Measurements from ENCODE around the gene MAPKAPK2.

Gene MAPKAPK2

DNA sequence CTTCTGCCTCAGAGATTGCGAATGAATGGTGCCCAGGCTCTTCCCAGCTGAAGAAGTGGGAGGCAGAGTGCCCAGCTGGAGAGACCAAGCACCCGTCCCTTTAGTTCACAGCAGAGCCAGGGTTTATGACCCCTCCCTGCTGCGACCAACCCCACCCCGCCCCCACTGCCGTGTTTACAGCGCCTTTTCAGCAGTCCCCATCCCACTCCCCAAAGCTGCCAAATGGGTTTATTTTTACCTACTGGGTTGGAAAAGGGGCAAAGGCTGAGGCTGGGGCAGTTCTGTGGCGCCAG is 25.8 kb upstream of the MAPKAPK2 start:
- DNase-seq (ENCODE audit: extremely low read depth in 1 of 2, low read depth in 1 of 2): no peak

DNA sequence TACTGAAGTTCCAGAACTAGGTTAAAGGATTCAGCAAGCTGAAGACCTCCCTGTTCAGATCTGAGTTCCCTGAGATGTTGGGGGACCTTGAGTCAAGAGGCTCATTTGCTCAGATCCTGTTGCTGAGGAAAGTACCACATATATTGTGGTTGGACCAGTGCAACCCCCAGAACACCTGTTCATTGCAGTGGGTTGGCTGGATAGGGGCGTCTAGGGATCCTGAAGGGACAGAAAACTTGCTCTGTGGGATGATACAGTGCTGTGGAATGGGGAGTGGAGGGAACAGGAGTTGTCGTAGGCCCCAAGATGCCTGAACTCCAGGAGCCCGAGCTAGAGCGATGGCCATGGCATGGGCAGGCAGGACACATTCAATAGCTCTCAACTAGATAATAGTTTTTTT is 24.6 kb upstream of the MAPKAPK2 start:
- no peak for DNase-seq (ENCODE audit: extremely low read depth in 1 of 2, low read depth in 1 of 2)

DNA sequence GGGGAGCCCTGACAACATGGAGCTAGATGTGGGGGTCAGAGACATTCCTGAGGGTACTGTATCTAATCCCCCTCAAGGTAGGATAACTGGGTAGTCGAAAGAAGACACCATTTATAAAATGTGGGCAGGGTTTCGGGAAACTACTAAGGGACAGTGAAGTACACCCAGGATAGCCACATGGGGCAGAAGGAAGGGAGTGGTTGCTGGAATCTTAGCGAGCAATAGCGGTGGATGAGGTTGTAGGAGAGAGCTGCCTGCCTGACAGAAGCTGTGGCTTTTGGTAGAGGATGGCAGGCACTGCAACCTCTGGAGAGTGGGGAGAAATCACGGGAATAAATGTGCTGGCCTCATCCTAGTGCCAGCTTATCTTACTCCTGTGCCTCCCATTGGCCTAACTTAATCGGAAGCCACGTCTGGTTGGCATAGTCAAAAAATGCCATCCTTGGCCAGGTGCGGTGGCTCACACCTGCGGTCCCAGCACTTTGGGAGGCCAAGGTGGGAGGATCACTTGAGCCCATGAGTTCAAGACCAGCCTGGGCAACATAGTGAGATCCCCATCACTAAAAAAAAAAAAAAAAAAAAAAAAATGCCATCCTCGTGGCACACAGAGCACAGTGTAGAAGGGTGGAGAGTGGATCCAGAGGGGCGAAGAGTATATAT is 23.4 kb upstream of the MAPKAPK2 start:
- no peak for DNase-seq (ENCODE audit: extremely low read depth in 1 of 2, low read depth in 1 of 2)

DNA sequence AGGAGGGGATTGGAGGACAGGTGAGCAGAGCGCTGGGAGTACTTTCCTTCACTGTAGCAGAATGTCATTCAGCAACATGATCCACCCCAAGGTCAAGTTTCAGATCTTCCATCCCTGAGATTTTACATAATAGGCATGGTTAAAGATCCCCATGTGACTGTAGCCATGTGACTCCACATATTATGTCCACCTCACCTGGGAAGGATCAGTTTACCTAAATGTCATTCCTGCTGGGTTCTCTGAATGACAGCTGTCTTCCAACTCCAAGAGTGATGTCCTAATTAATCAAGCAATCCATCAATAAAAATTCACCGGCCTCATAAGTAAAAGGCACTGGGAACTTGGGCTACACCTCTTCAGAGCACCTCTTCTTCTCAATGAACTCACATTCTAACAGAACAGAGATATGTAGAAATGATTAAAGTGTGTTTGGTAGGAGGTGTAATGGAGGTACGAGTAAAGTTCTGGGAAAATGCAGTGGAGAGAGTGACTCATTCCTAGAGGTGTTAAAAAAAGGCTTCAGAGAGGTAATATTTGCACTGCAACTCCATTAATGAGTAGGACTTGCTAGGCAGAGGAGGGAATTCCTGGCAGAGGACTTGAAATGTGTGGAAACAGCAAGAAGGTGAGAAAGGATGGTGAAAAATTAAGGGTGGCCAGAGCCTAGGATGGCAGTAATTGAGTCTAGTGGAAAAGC is 22.2 kb upstream of the MAPKAPK2 start:
- DNase-seq (ENCODE audit: extremely low read depth in 1 of 2, low read depth in 1 of 2): no peak

DNA sequence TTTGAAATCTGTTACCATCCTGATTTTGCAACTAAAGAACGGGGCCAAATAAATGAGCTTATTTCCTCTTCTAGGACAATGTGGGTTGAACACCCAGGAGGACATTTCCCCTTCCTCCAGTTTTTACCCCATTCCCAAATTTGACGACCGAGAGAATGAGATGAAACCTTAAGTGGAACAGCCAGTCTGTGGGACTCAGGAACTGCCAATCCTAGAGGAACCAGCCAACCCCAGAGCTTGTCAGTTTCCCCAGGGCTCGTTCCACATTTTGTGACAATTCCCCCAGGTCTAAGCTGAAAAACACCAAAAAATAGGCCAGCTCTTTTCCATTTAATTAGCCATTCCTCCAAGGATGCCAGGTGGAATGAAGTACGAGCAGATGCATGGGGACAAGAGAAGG is 21.3 kb upstream of the MAPKAPK2 start:
- no peak for DNase-seq (ENCODE audit: extremely low read depth in 1 of 2, low read depth in 1 of 2)

DNA sequence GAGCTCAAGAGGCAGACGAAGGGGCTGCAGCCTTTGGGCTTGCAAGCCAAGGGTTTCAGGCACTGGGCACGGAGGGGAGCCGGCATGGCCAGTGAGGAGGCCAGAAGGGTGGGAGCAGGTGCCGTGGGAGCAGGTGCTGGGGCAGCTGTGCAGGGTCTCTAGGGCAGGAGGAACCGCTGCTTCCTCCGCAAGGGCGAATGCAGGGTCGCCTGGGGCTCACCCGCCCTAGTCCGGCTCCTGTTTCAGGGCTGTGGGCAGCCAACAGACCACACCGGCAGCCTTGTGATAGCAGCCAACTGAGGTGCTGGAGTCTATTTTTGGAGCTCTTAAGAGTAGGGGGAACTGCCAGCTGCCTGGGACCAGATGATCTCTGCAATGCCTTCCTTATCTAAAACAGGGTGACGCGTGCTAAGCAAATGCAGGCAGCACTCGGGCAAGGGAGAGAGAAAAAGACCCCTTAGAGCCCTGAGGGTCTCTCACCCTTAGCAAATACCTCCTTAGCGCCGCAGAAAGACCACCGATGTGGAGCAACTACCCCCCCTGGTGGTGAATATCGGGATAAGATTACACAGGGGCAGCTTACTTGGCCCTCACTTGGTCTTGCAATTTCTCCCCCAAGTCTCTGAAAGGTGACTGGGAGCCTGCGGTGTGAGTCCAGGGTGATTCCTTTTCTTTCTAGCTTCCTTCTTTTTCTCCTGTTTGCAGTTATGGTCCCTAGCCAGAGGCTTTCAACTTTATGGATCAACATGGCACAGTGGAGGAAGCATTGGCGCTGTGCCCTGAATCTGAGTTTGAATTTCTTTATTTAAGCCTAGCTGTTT is 20.7 kb upstream of the MAPKAPK2 start:
- peak; percentile 44 to 51 for DNase-seq (ENCODE audit: extremely low read depth in 1 of 2, low read depth in 1 of 2)

DNA sequence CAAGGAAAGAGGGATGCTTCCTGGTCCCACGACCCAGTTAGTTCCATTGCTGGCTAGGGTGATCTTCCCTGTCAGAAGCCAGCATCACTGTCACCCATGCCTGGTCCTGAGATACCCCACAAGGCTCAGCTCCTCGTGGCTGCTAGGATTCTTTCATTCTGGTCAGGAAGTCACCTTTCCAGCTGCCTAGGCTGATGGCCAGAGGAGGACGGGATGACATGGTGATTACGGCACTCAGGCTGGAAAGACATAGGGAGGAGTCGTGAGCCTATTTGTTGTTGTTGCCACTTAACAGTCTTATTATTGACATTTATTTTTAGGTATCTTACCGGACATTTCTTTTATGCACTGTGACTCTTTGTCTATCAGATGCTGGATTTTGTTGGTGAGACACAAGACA is 20.0 kb upstream of the MAPKAPK2 start:
- DNase-seq (ENCODE audit: extremely low read depth in 1 of 2, low read depth in 1 of 2): no peak

DNA sequence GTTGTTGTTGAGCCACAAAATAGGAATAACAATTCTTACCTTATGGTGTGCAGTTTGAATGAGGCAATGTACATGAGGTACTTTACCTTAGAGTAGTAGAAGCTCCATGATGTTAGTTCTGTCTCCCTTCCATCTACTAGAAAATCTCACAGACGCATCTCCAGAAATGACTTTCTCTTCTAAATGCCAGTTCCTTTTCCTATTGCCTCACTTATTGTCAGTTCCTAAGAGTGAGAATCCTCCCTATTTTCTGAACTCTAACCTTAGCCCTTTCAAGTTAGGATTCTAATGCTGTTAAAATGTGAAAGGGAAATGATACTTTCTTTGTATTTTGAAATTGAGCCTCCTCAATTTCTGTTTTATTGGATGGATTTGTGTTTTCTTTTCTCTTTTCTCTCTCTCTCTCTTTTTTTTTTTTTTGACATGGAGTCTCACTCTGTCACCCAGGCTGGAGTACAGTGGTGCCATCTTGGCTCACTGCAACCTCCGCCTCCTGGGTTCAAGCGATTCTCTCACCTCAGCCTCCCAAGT is 18.6 kb upstream of the MAPKAPK2 start:
- DNase-seq (ENCODE audit: extremely low read depth in 1 of 2, low read depth in 1 of 2): no peak

DNA sequence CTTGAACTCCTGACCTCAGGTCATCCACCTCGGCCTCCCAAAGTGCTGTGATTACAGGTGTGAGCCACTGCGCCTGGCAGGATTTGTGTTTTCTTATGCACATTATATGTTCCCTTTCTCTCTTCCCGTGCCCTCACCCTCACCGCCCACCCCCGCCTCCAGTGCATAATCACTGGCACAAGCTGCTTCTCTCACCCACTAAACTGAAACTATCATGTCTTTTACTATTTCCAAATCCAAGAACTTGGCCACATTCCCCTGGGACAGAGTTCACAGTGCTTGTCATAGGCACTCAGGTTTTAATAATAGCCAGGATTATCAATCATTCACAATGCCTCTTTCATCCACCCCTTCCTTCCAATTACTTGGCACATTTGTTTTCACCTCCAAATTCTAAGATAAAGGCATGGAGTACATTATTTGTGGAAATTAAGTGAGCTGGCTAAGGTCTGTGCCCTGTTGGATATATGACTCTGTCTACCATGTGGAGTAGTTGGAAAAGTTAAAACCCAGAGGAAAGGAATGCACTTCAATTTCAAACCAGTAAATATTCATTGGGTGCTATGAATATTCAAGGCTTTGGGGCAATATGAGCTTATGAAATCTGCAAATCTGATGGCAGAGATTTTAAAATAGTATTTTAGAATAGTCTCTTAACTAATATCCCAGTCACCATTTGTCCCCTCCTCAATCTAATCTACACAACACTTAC is 17.6 kb upstream of the MAPKAPK2 start:
- DNase-seq (ENCODE audit: extremely low read depth in 1 of 2, low read depth in 1 of 2): no peak

DNA sequence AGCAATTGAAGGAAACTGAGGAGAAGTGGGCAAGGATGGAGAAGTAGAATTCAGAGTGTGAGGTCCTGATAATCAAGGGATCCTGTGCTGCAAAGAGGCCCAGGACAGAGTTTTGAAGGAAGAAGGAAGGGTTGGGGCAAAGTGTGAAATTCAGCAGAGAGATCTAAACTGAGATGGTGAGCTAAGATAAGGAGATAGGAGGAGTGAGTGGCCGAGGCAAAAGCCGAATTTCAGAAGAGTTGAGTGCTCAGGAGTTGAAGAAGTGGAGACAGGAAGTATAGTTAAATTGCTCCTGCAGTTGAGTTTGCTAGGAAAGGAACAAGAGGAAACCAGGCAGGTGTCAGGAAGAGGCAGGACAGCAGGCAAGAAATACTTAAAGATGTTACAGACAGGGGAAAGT is 16.4 kb upstream of the MAPKAPK2 start:
- DNase-seq (ENCODE audit: extremely low read depth in 1 of 2, low read depth in 1 of 2): no peak

DNA sequence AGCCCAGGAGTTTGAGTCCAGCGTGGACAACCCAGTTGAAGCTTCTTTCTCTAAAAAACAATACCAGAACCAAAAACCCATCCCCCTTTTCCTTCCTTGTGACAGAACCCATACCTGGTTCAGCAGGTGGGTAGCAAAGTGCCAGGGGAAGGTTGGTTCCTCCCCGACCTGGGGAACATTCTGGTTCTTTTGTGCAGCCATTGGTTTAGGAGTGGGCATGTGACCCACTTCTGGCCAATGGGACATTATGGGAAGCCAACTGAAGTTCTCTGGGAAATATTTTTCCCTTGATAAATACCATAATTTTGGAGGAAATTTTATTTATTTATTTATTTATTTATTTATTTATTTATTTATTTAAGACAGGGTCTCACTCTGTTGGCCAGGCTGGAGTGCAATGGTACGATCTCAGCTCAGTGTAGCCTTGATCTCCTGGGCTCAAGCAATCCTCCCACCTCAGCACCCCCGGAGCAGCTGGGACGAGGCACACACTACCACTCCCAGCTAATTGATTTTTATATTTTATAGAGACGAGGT is 15.8 kb upstream of the MAPKAPK2 start:
- no peak for DNase-seq (ENCODE audit: extremely low read depth in 1 of 2, low read depth in 1 of 2)

DNA sequence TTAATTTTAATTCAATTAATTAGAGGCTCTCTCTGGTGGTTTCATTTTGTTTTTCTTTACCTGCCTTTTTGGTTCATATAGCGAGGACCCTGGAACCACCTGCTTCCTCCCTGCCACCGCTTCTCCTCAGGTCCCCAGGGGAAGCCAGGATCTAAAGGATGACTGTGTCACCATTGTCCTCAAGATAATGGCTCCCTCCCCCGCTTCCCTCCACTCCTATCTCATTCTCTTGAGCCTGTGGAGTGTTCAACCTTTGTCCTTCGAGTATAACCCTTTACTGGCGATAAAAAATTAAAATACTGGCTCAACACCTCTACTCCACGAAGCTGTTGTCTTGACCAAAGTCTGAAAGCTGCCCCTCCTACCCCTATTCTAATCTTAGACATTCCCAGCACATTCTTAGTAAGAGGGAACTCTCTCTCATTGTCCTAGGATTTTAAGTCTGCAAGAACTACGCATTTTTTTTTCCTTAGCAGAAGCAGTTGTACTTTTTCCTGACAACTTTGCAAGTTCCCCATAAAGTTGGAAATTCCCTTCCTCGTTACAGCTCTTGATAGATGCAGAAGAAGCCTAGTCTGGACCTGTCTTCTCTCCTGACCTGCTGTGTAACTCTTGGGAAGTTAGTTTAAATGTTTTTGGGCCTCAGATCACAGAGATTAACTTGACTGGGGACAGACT is 12.6 kb upstream of the MAPKAPK2 start:
- no peak for DNase-seq (ENCODE audit: extremely low read depth in 1 of 2, low read depth in 1 of 2)

DNA sequence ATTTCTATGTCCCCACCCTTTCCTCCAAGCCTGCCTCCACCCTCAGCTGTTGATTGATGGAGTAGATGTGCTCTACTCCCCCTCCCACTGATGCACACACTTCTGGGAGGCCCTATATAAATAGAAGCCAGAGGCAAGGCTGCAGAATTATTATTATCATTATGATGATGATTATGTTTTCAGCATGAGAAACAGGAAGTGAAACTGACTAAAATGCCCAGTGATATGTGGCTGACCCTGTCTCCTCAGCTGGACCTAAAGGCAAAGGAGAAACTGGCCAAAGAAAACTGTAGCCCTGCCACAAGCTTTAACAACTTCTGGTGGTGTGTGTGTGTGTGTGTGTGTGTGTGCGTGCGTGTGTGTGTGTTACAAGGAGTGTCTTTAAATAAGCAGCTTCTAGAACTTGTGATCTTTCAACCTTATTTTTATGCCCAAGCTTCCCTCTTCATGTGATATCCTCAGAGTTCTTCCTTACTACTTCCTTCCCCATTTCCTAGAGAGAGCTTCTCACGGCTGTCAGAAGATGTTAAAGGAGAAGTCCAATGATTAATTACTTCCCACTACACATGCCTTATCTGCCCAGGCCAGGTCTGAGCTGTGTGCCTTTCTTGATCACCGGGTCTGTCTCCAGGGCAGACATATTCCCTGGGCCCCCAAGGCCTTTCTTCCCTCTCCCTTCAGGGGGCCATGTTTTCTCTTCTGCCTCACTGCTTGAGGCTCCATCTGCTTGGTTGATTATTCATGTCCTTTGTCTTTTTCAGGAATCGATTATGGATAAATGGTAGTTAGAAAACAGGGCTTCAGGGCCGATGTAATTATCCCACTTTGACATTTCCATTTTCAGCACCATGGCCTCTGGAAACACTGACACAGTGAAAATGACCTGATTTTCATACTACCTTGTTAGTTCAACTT is 11.6 kb upstream of the MAPKAPK2 start:
- no peak for DNase-seq (ENCODE audit: extremely low read depth in 1 of 2, low read depth in 1 of 2)

DNA sequence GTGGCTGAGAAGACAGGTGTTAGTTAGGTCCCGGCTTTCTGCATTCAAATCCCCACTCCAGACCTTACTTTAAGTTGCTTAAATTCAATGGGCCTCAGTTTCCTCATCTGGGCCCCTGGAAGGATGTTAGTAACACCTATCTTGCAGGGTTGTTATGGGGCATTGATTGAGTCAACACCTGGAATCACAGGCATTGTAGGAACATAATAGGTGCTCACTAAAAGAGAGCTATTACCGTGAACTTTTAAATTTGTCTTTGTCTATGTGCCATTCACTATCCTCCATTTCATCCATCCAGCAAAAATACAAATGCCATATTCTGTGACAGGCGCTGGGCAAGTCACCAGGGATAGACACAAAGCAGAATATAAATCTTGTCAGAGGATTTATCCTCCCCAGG is 10.5 kb upstream of the MAPKAPK2 start:
- DNase-seq (ENCODE audit: extremely low read depth in 1 of 2, low read depth in 1 of 2): no peak

DNA sequence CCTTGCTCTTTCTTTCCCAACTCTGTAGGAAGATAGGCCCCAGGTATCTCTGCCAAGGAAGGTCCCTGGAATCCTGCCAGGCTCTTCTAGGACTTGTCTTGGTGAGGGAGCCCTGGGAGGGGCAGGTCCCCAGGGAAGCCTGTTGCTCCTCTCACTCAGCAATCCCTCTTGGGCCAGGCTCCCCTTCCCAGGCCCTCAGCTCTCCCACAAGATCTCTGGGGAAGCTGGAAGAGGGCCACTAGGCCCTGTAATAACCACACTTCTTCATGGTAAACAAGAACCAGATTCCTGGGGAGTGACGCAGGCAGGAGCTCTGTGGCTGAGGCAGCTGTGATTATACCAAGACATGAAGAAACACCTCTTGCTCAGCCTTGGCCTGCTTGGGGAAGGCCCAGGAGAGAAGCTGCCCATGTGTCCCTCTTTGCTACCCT is 9.9 kb upstream of the MAPKAPK2 start:
- DNase-seq (ENCODE audit: extremely low read depth in 1 of 2, low read depth in 1 of 2): no peak

DNA sequence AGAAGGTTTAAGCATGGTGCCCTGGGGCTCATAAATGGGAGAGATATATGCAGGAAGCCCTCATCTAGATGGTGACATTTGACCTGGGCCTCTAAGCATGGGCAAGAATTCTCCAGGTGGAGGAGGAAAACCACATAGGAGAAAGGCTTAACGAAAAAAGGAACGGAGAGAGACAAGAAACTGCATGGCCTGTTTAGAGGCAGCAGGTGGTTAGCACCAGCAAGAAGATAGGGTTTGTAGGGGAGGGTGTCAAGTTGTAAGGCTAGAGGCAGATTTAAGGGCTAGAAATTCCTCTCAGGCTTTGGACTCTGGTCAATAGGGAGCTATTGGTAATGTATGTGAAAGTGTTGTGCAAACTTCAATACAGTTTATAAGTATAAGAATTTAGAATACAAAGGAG is 8.2 kb upstream of the MAPKAPK2 start:
- no peak for DNase-seq (ENCODE audit: extremely low read depth in 1 of 2, low read depth in 1 of 2)

DNA sequence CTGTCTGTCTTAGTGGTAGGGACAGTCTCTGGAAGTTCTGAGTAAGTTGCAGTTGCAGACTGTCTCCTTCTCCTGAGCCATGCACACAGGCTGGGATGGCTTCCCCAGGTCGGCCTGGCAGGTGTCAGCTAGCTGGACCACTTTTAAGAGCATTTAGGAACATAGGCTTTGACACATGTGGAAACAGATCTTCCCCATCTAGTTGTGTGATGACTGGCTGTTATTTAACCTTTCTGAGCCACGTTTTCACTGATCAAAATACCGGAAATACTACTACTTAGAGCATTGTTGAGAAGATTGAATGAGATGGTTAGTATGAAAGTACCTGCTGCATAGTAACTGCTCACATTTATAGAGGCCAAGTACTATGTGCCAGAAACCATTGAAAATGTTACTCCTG is 6.2 kb upstream of the MAPKAPK2 start:
- no peak for DNase-seq (ENCODE audit: extremely low read depth in 1 of 2, low read depth in 1 of 2)

DNA sequence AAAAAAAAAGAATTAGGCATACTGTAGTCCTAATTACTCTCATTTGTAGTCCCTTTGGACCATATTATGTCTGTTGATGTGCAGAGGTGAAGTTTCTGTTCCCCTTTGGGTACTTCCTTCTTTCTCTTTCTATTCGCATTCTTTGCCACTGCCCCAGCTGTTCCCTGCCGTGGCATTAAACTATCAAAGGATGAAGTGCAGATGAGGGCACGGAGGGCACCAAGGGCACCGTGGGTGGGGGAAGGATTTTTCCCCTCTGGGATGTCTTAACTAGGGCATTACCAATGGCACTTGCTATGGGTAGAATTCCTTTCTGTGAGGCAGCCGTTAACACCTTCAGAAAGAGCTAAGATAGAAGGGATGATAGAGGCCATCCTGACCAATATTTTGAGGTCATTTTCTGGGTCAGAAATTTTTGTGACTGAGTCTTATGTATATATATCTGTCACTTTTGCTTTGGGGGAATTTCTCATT is 4.9 kb upstream of the MAPKAPK2 start:
- DNase-seq (ENCODE audit: extremely low read depth in 1 of 2, low read depth in 1 of 2): no peak

DNA sequence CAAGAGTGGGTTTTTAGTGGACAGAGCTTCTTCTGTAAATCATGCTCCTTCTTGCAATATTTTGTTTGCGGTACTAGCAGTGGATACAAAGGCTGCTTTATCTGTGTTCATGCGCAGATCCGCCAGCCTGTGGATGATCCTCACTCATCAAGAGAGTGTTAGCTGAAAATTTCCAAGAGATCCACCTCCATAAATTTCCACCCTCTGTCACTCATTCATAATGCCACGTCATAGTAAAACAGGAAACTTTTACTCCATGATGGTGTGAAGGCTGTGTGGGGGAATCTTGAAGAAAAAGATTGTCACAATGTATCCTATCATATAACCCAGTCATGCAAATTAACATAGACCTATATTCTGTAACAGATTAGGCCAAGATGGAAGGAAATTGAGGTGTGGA is 4.4 kb upstream of the MAPKAPK2 start:
- DNase-seq (ENCODE audit: extremely low read depth in 1 of 2, low read depth in 1 of 2): no peak

Measured in stimulated activated CD8-positive, alpha-beta memory T cell treated with anti-CD3 and anti-CD28 coated beads, Interleukin-7, amount 100 ng/mL, for 48 hours (primary cell).